Keratinocyte (primary cell): Measurements from ENCODE around the gene ACTR3. TPM values are rescaled to one million over a fixed set of nuclear protein-coding genes. Genes with fewer than 3 reads are reported as not detected.

Experiments
- DNase-seq: peaks from one replicate; pipeline ENCODE4 v3.0.0-alpha.2; 2011; ENCODE audit warnings: low read depth, missing footprints, low spot score
- FAIRE-seq: peaks from 2 replicates; lab custom pipeline; 2011; peaks lifted over from hg19 to GRCh38; lab: Jason Lieb, UNC
- H2AFZ ChIP-seq: 2 replicates; pipeline ENCODE4 v1.6.0; 2012; ENCODE audit warnings: low read length, control low read depth, inconsistent platforms; ENCODE audit not compliant: control insufficient read depth
- H3K27ac ChIP-seq: 2 replicates; pipeline ENCODE4 v1.5.1; 2011; ENCODE audit warnings: low read length; ENCODE audit not compliant: control insufficient read depth, insufficient read depth
- H3K27me3 ChIP-seq: 3 replicates; pipeline ENCODE4 v1.6.0; 2011; ENCODE audit warnings: low read length; ENCODE audit not compliant: control insufficient read depth, insufficient read depth; ENCODE audit errors: extremely low read depth
- H3K36me3 ChIP-seq, 2 experiments: 2 replicates in 1 of 2; 3 replicates in 1 of 2; pipeline ENCODE4 v1.5.1; 2011; ENCODE audit warnings: low read length in 2 of 2, mild to moderate bottlenecking in 1 of 2; ENCODE audit not compliant: control insufficient read depth in 2 of 2, insufficient read depth in 2 of 2; ENCODE audit errors: extremely low read depth in 1 of 2
- H3K4me1 ChIP-seq: 3 replicates; pipeline ENCODE4 v1.5.1; 2011; ENCODE audit warnings: low read length; ENCODE audit not compliant: control insufficient read depth, insufficient read depth; ENCODE audit errors: extremely low read depth
- H3K4me2 ChIP-seq: 3 replicates; pipeline ENCODE4 v1.6.0; 2011; ENCODE audit warnings: low read depth, low read length; ENCODE audit not compliant: control insufficient read depth, insufficient read depth; ENCODE audit errors: extremely low read depth
- H3K4me3 ChIP-seq, 3 experiments: fragments of 200-600 bp in 1 of 3; sonication (generic) in 1 of 3; 2 replicates in 2 of 3; 3 replicates in 1 of 3; pipeline ENCODE4 v1.5.1; 2011 to 2016; ENCODE audit warnings: low read length in 3 of 3, mild to moderate bottlenecking in 3 of 3, control low read depth in 2 of 3, inconsistent platforms in 1 of 3, low read depth in 1 of 3, mixed read lengths in 1 of 3, mixed run types in 1 of 3, moderate library complexity in 1 of 3; ENCODE audit not compliant: control insufficient read depth in 2 of 3, insufficient read depth in 2 of 3; ENCODE audit errors: extremely low read depth in 1 of 3
- H3K79me2 ChIP-seq: 2 replicates; pipeline ENCODE4 v1.6.0; 2012; ENCODE audit warnings: low read length; ENCODE audit not compliant: control insufficient read depth, insufficient read depth
- H3K9ac ChIP-seq: 3 replicates; pipeline ENCODE4 v1.6.0; 2011; ENCODE audit warnings: low read length; ENCODE audit not compliant: control insufficient read depth, insufficient read depth; ENCODE audit errors: extremely low read depth
- H3K9me1 ChIP-seq: 3 replicates; pipeline ENCODE4 v1.6.0; 2011; ENCODE audit warnings: low read length; ENCODE audit not compliant: control insufficient read depth, insufficient read depth; ENCODE audit errors: extremely low read depth
- H3K9me3 ChIP-seq: 2 replicates; pipeline ENCODE4 v1.5.1; 2012; ENCODE audit warnings: low read depth, low read length; ENCODE audit not compliant: control insufficient read depth
- H4K20me1 ChIP-seq: 3 replicates; pipeline ENCODE4 v1.6.0; 2011; ENCODE audit warnings: low read length; ENCODE audit not compliant: control insufficient read depth, insufficient read depth; ENCODE audit errors: extremely low read depth
- CTCF ChIP-seq, 3 experiments: IDR thresholded peaks in 1 of 3; conservative IDR thresholded peaks in 1 of 3; optimal IDR thresholded peaks in 1 of 3; 2 replicates in 2 of 3; 3 replicates in 1 of 3; pipeline versions ENCODE3 to v1.5.1; 2011; ENCODE audit warnings: low read length in 3 of 3, mild to moderate bottlenecking in 3 of 3, moderate library complexity in 2 of 3, control low read depth in 1 of 3, inconsistent platforms in 1 of 3; ENCODE audit not compliant: insufficient read depth in 2 of 3; ENCODE audit errors: extremely low read depth in 1 of 3
- EZH2 ChIP-seq: IDR thresholded peaks from one replicate; pipeline ENCODE4 v1.6.1; 2012; ENCODE audit warnings: inconsistent platforms, mild to moderate bottlenecking, low read length, moderate library complexity
- dilution Hi-C: fragments of 300-500 bp; cut with MboI; formaldehyde crosslinking; loops from one replicate; pipeline ENCODE4 v1.7.0; 2020; ENCODE audit warnings: low sequenced_read_pairs; ENCODE audit not compliant: extremely low pct_ligation_motif_present
- polyA plus RNA-seq, 5 experiments: library from polyadenylated mRNA; depleted of rRNA in 3 of 5; stranded (reverse) in 3 of 5; stranded (forward) in 1 of 5; unstranded in 1 of 5; fragments of >200 nt; gene quantifications; 1 replicate in 1 of 5; 2 replicates in 3 of 5; 3 replicates in 1 of 5; pipeline versions ENCODE4 v1.2.1 to v1.2.3, GENCODE V29; 2011 to 2012; ENCODE audit warnings: missing spikeins in 2 of 5, low read depth in 1 of 5, low replicate concordance in 1 of 5

ACTR3 gene
- polyA plus RNA-seq, 1 donor (not counting 4 experiments of a cell fraction or from before 2014, with no cell fraction given) = 340 TPM

GRCh38 chr2:114005110-114005783, 115.4 kb downstream of the ACTR3 start:
- TF ChIP-seq EZH2 (no peak), CTCF (optimal IDR thresholded peaks at IDR 0.05 in 1 of 3, IDR thresholded peaks at IDR 0.05 in 1 of 3, conservative IDR thresholded peaks at IDR 0.05 in 1 of 3; ENCODE audit: extremely low read depth in 1 of 3, insufficient read depth in 2 of 3, low read length in 3 of 3) (no peak)
- no peak overlapping the region for H3K4me3 ChIP-seq
- H2AFZ ChIP-seq = no peak overlapping the region
- no peak overlapping the region for H3K27ac ChIP-seq
- H3K4me1 ChIP-seq = no peaks in the 10 kb centered on the region
- no peaks in the 10 kb centered on the region for H3K27me3 ChIP-seq
- DNase-seq = no peak
- H4K20me1 ChIP-seq = no peaks in the 10 kb centered on the region
- FAIRE-seq = no peak
- no peaks in the 10 kb centered on the region for H3K9me1 ChIP-seq
- dilution Hi-C loops = no loop called here
- no peak overlapping the region for H3K9ac ChIP-seq
- no peaks in the 10 kb centered on the region for H3K9me3 ChIP-seq
- no peaks in the 10 kb centered on the region for H3K36me3 ChIP-seq
- H3K79me2 ChIP-seq = no peaks in the 10 kb centered on the region
- H3K4me2 ChIP-seq = no peak overlapping the region

GRCh38 chr2:114006460-114006859, 116.6 kb downstream of the ACTR3 start:
- Histone ChIP-seq H2AFZ (no peak overlapping the region), H3K4me3 (no peak overlapping the region), H3K27ac (no peak overlapping the region), H3K4me2 (no peak overlapping the region), H3K79me2 (no peaks in the 10 kb centered on the region), H3K4me1 (no peaks in the 10 kb centered on the region), H3K9me1 (no peaks in the 10 kb centered on the region), H3K36me3 (no peaks in the 10 kb centered on the region), H3K9ac (no peak overlapping the region), H3K27me3 (no peaks in the 10 kb centered on the region), H4K20me1 (no peaks in the 10 kb centered on the region), H3K9me3 (no peaks in the 10 kb centered on the region)
- no peak for TF ChIP-seq CTCF (optimal IDR thresholded peaks at IDR 0.05 in 1 of 3, IDR thresholded peaks at IDR 0.05 in 1 of 3, conservative IDR thresholded peaks at IDR 0.05 in 1 of 3; ENCODE audit: extremely low read depth in 1 of 3, insufficient read depth in 2 of 3, low read length in 3 of 3)
- TF ChIP-seq EZH2 = no peak
- dilution Hi-C loops = no loop called here
- FAIRE-seq (no peak), DNase-seq (no peak)
